KMS-11 (cell line): ENCODE results near the gene NEK11.

Source experiments
- H2AFZ ChIP-seq: fragments of 200-600 bp; sonication (generic); 2 replicates; pipeline ENCODE4 v1.6.1; 2016; ENCODE audit warnings: antibody characterized with exemption, mixed run types, low read depth
- H3K27ac ChIP-seq: fragments of 200-600 bp; sonication (generic); 2 replicates; pipeline ENCODE4 v1.6.1; 2016; ENCODE audit warnings: mild to moderate bottlenecking, mixed run types
- H3K27me3 ChIP-seq: fragments of 200-600 bp; sonication (generic); 2 replicates; pipeline ENCODE4 v1.6.1; 2017; ENCODE audit warnings: mild to moderate bottlenecking, low read depth, mixed run types, moderate library complexity; ENCODE audit not compliant: insufficient read depth
- H3K36me3 ChIP-seq: fragments of 200-600 bp; sonication (generic); 2 replicates; pipeline ENCODE4 v1.6.1; 2017; ENCODE audit warnings: mild to moderate bottlenecking, mixed run types; ENCODE audit not compliant: insufficient read depth
- H3K4me1 ChIP-seq: fragments of 200-600 bp; sonication (generic); 2 replicates; pipeline ENCODE4 v1.6.1; 2016; ENCODE audit warnings: mild to moderate bottlenecking, low read depth, mixed run types; ENCODE audit not compliant: poor library complexity, severe bottlenecking
- H3K4me2 ChIP-seq: fragments of 200-600 bp; sonication (generic); 2 replicates; pipeline ENCODE4 v1.7.0; 2016; ENCODE audit warnings: mild to moderate bottlenecking, mixed run types
- H3K4me3 ChIP-seq: fragments of 200-600 bp; sonication (generic); IDR thresholded peaks from 2 replicates; pipeline ENCODE4 v1.6.1; 2017; ENCODE audit warnings: low read depth, low read length, mixed read lengths; ENCODE audit not compliant: insufficient read depth
- H3K79me2 ChIP-seq: fragments of 200-600 bp; sonication (generic); 2 replicates; pipeline ENCODE4 v1.6.1; 2016; ENCODE audit warnings: low read depth, mixed run types; ENCODE audit not compliant: insufficient read depth
- H3K9ac ChIP-seq: fragments of 200-600 bp; sonication (generic); 2 replicates; pipeline ENCODE4 v1.6.1; 2016; ENCODE audit warnings: mild to moderate bottlenecking, mixed run types
- H4K20me1 ChIP-seq: fragments of 200-600 bp; sonication (generic); 2 replicates; pipeline ENCODE4 v1.6.1; 2016; ENCODE audit warnings: mild to moderate bottlenecking, mixed run types; ENCODE audit not compliant: insufficient read depth
- TF ChIP-seq, protein P1 (sequence below): fragments of 200-600 bp; sonication (generic); conservative IDR thresholded peaks from 2 replicates; pipeline ENCODE4 v1.6.1; 2017; ENCODE audit warnings: low read depth, mild to moderate bottlenecking, antibody characterized with exemption, low read length, moderate library complexity, mixed read lengths

The NEK11 gene

DNA sequence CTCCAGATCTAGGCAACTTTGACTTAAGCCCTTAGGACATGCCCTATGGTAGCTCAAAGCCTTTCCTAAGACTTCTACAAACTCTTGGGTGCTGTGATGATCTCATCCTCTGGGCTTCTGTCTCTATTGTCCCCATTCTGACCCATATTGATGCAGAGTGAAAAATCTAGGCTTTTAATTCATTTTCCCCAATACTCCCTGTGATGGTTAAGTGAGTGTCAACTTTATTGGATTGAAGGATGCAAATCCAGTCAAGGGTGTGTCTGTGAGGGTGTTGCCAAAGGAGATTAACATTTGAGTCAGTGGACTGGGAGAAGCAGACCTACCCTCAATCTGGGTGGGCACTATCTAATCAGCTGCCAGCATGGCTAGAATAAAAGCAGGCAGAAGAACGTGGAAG is 257.6 kb downstream of the NEK11 start:
- no peak overlapping the region for H3K27ac ChIP-seq
- TF ChIP-seq, protein P1, sequence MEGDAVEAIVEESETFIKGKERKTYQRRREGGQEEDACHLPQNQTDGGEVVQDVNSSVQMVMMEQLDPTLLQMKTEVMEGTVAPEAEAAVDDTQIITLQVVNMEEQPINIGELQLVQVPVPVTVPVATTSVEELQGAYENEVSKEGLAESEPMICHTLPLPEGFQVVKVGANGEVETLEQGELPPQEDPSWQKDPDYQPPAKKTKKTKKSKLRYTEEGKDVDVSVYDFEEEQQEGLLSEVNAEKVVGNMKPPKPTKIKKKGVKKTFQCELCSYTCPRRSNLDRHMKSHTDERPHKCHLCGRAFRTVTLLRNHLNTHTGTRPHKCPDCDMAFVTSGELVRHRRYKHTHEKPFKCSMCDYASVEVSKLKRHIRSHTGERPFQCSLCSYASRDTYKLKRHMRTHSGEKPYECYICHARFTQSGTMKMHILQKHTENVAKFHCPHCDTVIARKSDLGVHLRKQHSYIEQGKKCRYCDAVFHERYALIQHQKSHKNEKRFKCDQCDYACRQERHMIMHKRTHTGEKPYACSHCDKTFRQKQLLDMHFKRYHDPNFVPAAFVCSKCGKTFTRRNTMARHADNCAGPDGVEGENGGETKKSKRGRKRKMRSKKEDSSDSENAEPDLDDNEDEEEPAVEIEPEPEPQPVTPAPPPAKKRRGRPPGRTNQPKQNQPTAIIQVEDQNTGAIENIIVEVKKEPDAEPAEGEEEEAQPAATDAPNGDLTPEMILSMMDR = no peak
- H3K79me2 ChIP-seq = no peaks in the 10 kb centered on the region
- no peaks in the 10 kb centered on the region for H3K4me1 ChIP-seq
- H3K36me3 ChIP-seq = no peaks in the 10 kb centered on the region
- no peak overlapping the region for H2AFZ ChIP-seq
- no peak overlapping the region for H3K4me2 ChIP-seq
- H3K9ac ChIP-seq = no peak overlapping the region
- no peaks in the 10 kb centered on the region for H3K27me3 ChIP-seq
- H3K4me3 ChIP-seq = no peak overlapping the region
- H4K20me1 ChIP-seq = no peaks in the 10 kb centered on the region

DNA sequence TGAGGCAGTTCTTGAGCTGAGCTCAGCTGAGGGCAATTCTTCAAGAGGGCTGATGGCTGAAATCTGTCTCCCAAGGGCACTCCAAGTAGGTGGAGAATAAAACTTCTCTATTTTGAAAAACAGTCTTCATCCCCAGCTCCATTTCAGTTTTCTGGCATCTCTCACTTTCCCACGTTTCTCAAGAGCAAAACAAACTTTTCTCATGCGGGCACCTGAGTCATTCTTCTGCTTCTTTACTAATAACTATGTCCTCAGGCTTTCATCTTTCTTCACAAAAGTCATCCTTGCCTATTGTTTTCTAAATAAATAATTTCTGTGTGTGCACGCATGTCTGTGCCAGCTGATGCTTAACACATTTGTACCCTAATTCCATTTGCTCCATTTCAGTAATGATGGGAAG is 258.8 kb downstream of the NEK11 start:
- no peaks in the 10 kb centered on the region for H3K27me3 ChIP-seq
- H3K4me2 ChIP-seq = no peak overlapping the region
- no peaks in the 10 kb centered on the region for H3K36me3 ChIP-seq
- no peaks in the 10 kb centered on the region for H3K4me1 ChIP-seq
- no peak overlapping the region for H2AFZ ChIP-seq
- no peak overlapping the region for H3K4me3 ChIP-seq
- no peak overlapping the region for H3K9ac ChIP-seq
- H3K27ac ChIP-seq = no peak overlapping the region
- TF ChIP-seq, protein P1 = no peak
- H3K79me2 ChIP-seq = no peaks in the 10 kb centered on the region
- no peaks in the 10 kb centered on the region for H4K20me1 ChIP-seq

DNA sequence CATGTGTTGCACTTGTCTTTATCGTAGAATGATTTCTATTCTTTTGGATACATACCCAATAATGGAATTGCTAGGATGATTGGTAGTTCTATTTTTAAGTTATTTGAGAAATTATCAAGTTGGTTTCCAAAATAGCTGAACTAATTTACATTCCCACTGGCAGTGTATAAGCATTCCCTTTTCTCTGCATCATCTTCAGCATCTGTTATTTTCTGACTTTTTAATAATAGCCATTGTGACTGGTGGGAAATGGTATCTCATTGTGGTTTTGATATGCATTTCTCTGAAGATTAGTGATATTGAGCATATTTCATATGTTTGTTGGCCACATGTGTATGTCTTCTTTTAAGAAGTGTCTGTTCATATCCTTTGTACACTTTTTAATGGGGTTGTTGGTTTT is 273.2 kb downstream of the NEK11 start:
- Histone ChIP-seq H3K27me3 (no peaks in the 10 kb centered on the region), H2AFZ (no peak overlapping the region), H3K27ac (no peak overlapping the region), H3K9ac (no peak overlapping the region), H3K79me2 (no peaks in the 10 kb centered on the region), H3K4me2 (no peak overlapping the region), H3K36me3 (no peaks in the 10 kb centered on the region), H3K4me3 (no peak overlapping the region), H3K4me1 (no peaks in the 10 kb centered on the region), H4K20me1 (no peaks in the 10 kb centered on the region)
- TF ChIP-seq, protein P1 = no peak

DNA sequence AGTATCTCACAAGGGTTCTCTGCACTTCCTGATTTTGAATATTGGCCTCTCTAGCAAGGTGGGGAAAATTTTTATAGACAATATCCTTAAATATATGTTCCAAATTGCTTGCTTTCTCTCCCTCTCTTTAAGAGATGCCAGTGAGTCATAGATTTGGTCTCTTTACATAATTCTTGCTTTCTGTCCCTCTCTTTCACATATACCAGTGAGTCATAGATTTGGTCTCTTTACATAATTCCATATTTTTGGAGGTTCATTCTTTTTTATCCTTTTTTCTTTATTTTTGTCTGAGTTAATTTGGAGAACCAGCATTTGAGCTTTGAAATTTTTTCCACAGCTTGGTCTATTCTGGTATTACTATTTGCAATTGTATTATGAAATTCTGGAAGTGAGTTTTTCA is 277.2 kb downstream of the NEK11 start:
- TF ChIP-seq, protein P1 = no peak
- H3K4me1 ChIP-seq = no peaks in the 10 kb centered on the region
- no peaks in the 10 kb centered on the region for H3K36me3 ChIP-seq
- no peak overlapping the region for H3K27ac ChIP-seq
- no peaks in the 10 kb centered on the region for H4K20me1 ChIP-seq
- H3K4me2 ChIP-seq = no peak overlapping the region
- no peaks in the 10 kb centered on the region for H3K79me2 ChIP-seq
- H3K27me3 ChIP-seq = no peaks in the 10 kb centered on the region
- no peak overlapping the region for H3K4me3 ChIP-seq
- H2AFZ ChIP-seq = no peak overlapping the region
- H3K9ac ChIP-seq = no peak overlapping the region

DNA sequence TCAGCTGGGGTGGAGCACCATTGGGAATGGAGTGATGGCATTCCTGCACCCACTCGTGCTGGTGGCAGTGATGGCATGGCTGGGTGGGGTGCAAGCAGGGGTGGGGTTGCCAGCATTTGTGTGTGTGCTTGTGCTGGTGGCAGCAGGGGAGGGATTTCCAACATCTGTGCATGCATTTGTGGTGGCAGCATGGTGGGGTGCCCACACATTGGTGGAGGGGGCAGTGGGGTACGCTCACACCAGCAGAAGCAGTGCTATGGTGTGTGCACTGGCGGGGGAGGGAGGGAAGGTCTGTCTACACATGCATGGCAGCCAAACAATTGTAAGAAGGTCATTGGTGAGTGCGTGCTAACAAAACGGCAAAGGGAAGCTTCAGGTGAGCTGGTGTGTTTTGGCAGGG is 278.2 kb downstream of the NEK11 start:
- no peaks in the 10 kb centered on the region for H3K79me2 ChIP-seq
- H2AFZ ChIP-seq = no peak overlapping the region
- H3K4me1 ChIP-seq = no peaks in the 10 kb centered on the region
- no peaks in the 10 kb centered on the region for H3K36me3 ChIP-seq
- H3K9ac ChIP-seq = no peak overlapping the region
- H4K20me1 ChIP-seq = no peaks in the 10 kb centered on the region
- no peak overlapping the region for H3K4me2 ChIP-seq
- no peaks in the 10 kb centered on the region for H3K27me3 ChIP-seq
- TF ChIP-seq, protein P1 = no peak
- no peak overlapping the region for H3K4me3 ChIP-seq
- H3K27ac ChIP-seq = no peak overlapping the region
